Stimulated activated CD4-positive, alpha-beta T cell treated with anti-CD3 and anti-CD28 coated beads, Interleukin-4, amount 100 ng/mL, for 24 hours (primary cell): ENCODE data around the gene DNAH6.

Source experiments
- DNase-seq: peaks from one replicate; pipeline ENCODE4 v3.0.0-alpha.2; 2020

Gene DNAH6

GRCh38 chr2:84631047-84631446, 114.7 kb downstream of the DNAH6 start:
- DNase-seq = no peak

GRCh38 chr2:84631985-84632384, 115.7 kb downstream of the DNAH6 start:
- no peak for DNase-seq

DNA sequence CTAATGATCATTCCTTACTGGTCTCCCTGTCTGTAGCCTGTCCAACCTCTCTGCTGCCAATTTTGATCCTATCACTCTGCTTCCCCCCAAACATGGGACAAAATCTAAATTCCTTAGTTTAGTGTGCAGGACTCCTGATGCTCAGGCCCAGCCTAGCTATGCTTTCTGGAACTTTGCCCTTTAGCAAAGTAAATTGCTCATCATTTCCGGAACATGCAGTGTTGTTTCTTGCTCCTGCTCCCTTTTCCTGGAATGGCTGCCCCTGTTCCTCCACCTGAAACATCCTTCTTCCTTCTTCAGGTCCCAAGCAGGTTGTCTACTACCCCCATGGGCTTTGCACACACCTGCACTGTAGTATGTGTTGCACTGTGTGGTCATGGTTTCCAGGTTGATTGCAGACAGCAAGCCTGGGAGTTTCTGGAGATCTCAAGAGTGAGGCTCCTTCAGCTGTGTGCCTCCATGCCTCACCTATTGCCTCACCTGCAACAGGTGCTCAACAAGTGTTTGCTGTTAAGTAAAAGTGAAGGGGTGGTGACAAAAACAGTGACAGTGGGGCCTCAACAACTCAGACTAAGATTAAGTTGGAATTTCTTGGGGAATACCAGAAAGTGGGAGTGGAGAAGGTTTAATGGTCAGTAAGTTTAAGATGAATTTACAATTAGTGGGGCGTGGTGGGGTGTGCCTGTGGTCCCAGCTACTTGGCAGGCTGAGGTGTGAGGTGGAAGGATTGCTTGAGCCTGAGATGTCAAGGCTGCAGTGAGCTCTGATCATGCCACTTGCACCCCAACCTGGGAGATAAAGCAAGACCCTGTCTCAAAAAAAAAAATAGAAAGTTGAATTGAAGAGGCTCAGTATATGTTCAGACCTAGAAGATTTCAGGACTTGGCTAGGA, 120.0 kb downstream of the DNAH6 start:
- no peak for DNase-seq

GRCh38 chr2:84639751-84640150, 123.5 kb downstream of the DNAH6 start:
- no peak for DNase-seq

GRCh38 chr2:84640411-84640810, 124.1 kb downstream of the DNAH6 start:
- DNase-seq = no peak

GRCh38 chr2:84641021-84641420, 124.7 kb downstream of the DNAH6 start:
- DNase-seq = no peak

GRCh38 chr2:84643991-84644390, 127.7 kb downstream of the DNAH6 start:
- DNase-seq = no peak

- no peak for DNase-seq
Observed at GRCh38 chr2:84646514-84646913, 130.2 kb downstream of the DNAH6 start.

DNA sequence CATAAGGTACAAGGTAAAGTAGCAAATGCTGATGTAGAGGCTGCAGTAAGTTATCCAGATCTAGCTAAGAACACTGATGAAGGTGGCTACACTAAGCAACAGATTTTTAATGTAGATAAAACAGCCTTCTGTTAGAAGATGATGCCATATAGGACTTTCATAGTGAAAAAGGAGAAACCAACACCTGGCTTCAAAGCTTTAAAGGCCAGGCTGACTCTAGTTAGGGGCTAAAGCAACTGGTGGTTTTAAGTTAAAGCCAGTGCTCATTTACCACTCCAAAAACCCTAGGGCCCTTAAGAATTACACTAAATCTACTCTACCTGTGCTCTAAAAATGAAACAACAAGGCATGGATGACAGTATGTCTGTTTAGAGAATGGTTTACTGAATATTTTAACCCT, 131.0 kb downstream of the DNAH6 start:
- DNase-seq = no peak

- no peak for DNase-seq
Observed at GRCh38 chr2:84649058-84649457, 132.8 kb downstream of the DNAH6 start.

DNA sequence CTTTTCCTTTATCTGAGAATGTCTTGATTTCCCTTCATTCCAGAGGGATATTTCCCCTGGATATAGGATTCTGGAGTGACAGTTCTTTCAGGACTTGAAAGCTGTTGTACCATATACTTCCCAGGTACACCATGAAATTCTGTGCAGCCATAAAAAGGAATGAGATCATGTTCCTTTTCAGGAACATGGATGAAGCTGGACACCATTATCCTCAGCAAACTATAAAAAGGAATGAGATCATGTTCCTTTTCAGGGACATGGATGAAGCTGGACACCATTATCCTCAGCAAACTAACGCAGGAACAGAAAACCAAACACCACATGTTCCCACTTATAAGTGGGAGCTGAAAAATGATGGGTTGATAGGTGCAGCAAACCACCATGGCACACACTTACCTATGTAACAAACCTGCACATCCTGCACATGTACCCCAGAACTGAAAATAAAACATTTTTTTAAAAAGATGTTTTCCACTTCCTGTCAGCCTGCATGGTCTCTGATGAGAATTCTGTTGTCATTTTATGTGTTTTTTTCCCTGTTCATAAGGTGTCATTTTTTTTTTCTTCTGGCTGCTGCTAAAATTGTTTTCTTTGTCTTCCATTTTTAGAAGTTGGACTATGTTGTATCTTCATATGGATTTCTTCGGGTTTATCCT, 133.3 kb downstream of the DNAH6 start:
- DNase-seq = no peak

DNA sequence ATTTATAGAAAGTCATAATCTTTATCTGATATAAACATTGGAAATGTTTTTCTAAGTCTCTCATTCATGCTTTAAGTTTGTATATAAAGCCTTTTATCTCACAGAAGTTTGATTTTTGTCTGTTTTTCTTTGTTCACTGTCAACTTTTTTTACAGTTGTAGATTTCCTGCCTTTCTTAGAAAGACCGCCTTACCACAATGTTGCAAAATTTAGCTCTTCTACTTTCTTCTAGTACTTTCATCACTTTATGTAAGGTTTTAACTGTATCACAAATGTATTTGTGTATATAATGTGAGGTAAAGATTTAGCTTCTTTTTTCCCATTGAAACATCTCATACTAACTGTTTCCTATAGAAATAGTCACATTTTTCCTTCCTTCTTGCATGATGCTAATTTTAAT, 136.1 kb downstream of the DNAH6 start:
- DNase-seq = no peak

- DNase-seq = no peak
Observed at GRCh38 chr2:84653302-84653701, 137.0 kb downstream of the DNAH6 start.

DNA sequence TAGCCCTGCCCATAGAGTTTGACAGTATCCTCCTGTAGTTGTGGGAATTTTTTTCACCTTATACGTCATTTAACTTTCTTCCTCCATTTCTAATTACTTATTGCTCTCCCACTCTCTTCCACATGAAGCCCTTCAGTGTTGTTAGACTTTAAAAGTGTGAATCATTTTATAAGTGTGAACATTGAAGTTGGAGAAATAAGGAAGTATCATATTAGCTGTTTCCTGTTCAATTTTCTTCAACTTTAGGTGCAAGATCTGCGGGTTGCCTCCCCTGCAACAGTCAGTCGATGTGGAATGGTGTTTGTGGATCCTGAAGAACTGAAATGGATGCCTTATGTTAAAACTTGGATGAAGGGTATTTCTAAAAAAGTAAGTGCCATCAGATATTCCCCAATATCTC, 138.1 kb downstream of the DNAH6 start:
- no peak for DNase-seq

- no peak for DNase-seq
Observed at GRCh38 chr2:84669122-84669521, 152.8 kb downstream of the DNAH6 start.

GRCh38 chr2:84674099-84674498, 157.8 kb downstream of the DNAH6 start:
- no peak for DNase-seq

DNA sequence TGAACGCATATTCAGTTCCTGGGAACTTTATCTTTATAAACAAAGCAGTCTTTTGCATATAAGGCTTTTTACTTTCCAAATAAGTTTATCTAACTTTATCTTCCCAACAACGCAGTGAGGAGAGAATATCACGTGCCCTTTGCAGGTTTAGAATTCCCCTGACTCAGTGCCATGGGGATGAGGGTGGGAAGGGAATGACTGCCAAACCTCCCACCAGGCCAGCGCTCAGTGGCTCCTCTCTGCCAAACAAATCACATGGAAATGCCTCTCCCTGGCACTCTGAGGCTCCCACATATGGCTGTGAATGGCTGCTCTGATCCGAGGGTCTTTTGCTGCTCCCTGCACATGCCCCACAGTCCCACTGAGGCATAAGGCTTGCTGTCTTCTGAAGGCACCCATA, 158.3 kb downstream of the DNAH6 start:
- no peak for DNase-seq

DNA sequence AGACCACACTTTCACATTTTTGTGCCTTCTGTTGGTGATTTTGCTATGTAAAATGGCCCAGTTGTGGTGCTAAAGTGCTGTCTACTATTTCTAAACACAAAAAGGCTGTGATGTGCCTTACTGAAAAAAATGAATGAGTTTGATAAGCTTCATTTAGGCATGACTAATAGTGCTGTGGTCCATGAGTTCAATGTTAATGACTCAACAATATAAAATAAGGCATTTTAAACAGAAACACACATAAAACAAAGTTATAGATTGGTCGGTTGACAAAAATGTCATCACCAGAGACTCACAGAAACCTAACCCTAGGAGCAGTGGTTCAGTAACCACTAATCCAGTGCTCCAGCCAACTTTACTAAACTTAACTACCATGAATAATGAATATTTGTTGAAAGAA, 160.0 kb downstream of the DNAH6 start:
- no peak for DNase-seq

DNA sequence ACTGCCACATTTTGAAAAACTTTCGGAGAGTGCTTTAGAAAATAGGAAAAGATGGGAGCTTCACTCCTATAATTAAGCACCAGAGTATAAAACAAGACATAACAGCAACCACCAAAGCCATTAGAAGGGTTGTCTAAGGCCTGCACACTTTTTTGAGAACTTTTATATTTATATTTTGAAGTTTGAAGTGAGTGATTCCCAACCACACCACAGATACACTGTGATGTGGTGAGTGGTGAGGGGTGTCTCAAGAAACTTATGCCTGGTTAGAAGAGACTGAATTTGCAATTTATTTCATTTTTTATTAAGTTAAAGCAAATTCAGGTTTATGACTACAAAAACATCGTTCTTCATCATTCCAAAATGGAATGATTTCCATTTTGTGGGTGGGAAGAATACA, 161.9 kb downstream of the DNAH6 start:
- no peak for DNase-seq

DNA sequence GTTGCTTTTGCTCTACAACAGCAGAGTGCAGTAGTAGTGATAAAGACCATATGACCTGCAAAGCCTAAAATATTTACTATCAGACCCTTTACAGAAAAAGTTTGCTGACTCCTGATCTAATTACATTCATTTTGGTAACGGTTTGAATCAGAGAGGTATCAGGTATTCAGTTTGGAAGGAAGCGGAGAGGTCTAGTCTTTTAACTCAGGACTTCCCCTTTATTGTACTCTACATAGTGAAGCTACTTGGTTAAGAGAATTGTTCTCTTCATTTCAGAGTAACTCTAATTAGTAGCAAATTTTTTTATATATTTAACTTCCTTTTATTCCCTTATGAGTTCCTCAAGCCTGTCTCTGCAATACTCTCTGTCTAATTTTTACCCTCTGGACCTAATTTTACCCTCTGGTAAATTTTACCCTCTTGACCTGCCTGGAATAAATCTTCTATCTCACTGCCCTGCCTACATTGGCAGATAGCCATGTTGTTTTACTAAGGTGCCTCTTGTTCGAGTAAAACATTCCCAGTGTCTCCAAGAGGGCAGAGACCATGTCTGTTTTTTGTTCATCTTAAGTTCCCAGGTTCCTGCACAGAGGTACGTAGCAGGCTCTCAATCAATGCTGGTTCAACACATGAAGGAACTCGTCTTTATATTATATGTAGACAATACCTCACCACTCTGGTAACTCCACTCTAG, 170.6 kb downstream of the DNAH6 start:
- DNase-seq = no peak

GRCh38 chr2:84687498-84688149, 171.3 kb downstream of the DNAH6 start:
- DNase-seq = no peak

DNA sequence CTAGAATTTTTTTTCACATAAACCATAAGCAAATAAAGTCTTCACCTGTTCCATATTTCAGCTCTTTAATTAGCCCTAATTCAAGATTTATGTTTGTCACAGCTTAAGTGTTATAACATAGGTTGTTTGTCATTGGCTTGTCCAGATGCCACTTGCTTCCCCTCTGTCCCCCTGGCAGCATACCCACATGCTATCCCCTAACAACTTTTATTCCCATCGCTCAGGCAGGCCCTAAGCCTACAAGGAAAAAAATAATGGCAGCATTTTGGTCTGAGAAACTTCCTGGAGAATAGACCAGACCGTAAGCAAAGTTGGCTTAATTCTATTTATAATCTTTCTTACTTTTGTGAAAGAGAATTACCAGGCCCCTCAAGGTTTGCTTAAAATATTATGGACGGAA, 173.9 kb downstream of the DNAH6 start:
- no peak for DNase-seq

GRCh38 chr2:84694088-84694622, 177.9 kb downstream of the DNAH6 start:
- peak; percentile 14 for DNase-seq
